ENCODE measurements around the gene GIMAP8.
"Not testable (repeated sequence)": the region's sequence is repeated elsewhere in the genome, so short reads cannot be mapped to it uniquely, and the experiment has no call there.

The GIMAP8 gene

GRCh38 chr7:150435390-150436073 lies 14.9 kb upstream of the GIMAP8 start:
- no peak for DNase-seq (ENCODE audit: low read depth)

- no peak for DNase-seq (ENCODE audit: low read depth)
These were observed 10.5 kb upstream of the GIMAP8 start for GRCh38 chr7:150439967-150440366.

- no peak for DNase-seq (ENCODE audit: low read depth)
These were observed 8.9 kb upstream of the GIMAP8 start for GRCh38 chr7:150441524-150441923.

- no peak for DNase-seq (ENCODE audit: low read depth)
These were observed 7.6 kb upstream of the GIMAP8 start for GRCh38 chr7:150442811-150443210.

GRCh38 chr7:150443793-150444540 lies 6.5 kb upstream of the GIMAP8 start:
- DNase-seq (ENCODE audit: low read depth), result no peak

- DNase-seq (ENCODE audit: low read depth), result no peak
These were observed 5.6 kb upstream of the GIMAP8 start for GRCh38 chr7:150444674-150445365.

GRCh38 chr7:150446288-150446938 lies 4.0 kb upstream of the GIMAP8 start:
- no peak for DNase-seq (ENCODE audit: low read depth)

GRCh38 chr7:150447966-150448788 lies 2.3 kb upstream of the GIMAP8 start:
- no peak for DNase-seq (ENCODE audit: low read depth)

GRCh38 chr7:150448789-150449147 lies 1.7 kb upstream of the GIMAP8 start:
- peak; percentile 84 for DNase-seq (ENCODE audit: low read depth)

- no peak for DNase-seq (ENCODE audit: low read depth)
These were observed 1.1 kb upstream of the GIMAP8 start for GRCh38 chr7:150449206-150449952.

- DNase-seq (ENCODE audit: low read depth), result peak; percentile 60
These were observed 815 bp downstream of the GIMAP8 start for GRCh38 chr7:150451097-150451793.

- no peak for DNase-seq (ENCODE audit: low read depth)
These were observed 1.5 kb downstream of the GIMAP8 start for GRCh38 chr7:150451833-150452461.

GRCh38 chr7:150453181-150453580 lies 2.8 kb downstream of the GIMAP8 start:
- DNase-seq (ENCODE audit: low read depth), result no peak

GRCh38 chr7:150453892-150454291 lies 3.5 kb downstream of the GIMAP8 start:
- DNase-seq (ENCODE audit: low read depth), result no peak

- not testable (repeated sequence) for DNase-seq (ENCODE audit: low read depth)
These were observed 6.6 kb downstream of the GIMAP8 start for GRCh38 chr7:150457064-150457463.

- no peak for DNase-seq (ENCODE audit: low read depth)
These were observed 7.8 kb downstream of the GIMAP8 start for GRCh38 chr7:150458235-150458634.

GRCh38 chr7:150458756-150459155 lies 8.3 kb downstream of the GIMAP8 start:
- no peak for DNase-seq (ENCODE audit: low read depth)

GRCh38 chr7:150461520-150461919 lies 11.1 kb downstream of the GIMAP8 start:
- DNase-seq (ENCODE audit: low read depth), result no peak

GRCh38 chr7:150462413-150462812 lies 12.0 kb downstream of the GIMAP8 start:
- DNase-seq (ENCODE audit: low read depth), result no peak

- DNase-seq (ENCODE audit: low read depth), result no peak
These were observed 13.0 kb downstream of the GIMAP8 start for GRCh38 chr7:150463461-150463860.

Data from activated T-cell treated with anti-CD3 and anti-CD28 coated beads for 48 hours (primary cell).